ENCODE results near the gene GLRA3. TPM values are rescaled to one million over a fixed set of nuclear protein-coding genes. Genes with fewer than 3 reads are reported as not detected.
"Not testable (repeated sequence)": the region's sequence is repeated elsewhere in the genome, so short reads cannot be mapped to it uniquely, and the experiment has no call there.

Gene GLRA3
- 10 to 100 TPM in 1 of 2 donors, 1 to 10 TPM in 1; 9.3 to 41.1 TPM for total RNA-seq
- polyA plus RNA-seq (ENCODE audit: insufficient read length in 2 of 2) = 10 to 100 TPM; 14.4 to 38.9 TPM
- long read RNA-seq, donor 1, full-length matches to known transcripts = 1 of 1 reads
- long read RNA-seq, donor 1, partial matches to known transcripts = 0 of 1 reads
- long read RNA-seq, donor 1, other reads (novel, unspliced or antisense) = 0 of 1 reads
- long read RNA-seq, donor 2, partial matches to known transcripts = 0 of 1 reads
- long read RNA-seq, donor 2, other reads (novel, unspliced or antisense) = 0 of 1 reads
- long read RNA-seq, donor 3, full-length matches to known transcripts = 2 of 2 reads
- long read RNA-seq, donor 3, partial matches to known transcripts = 0 of 2 reads
- long read RNA-seq, donor 3, other reads (novel, unspliced or antisense) = 0 of 2 reads
- long read RNA-seq, donor 4 = 0 reads

DNA sequence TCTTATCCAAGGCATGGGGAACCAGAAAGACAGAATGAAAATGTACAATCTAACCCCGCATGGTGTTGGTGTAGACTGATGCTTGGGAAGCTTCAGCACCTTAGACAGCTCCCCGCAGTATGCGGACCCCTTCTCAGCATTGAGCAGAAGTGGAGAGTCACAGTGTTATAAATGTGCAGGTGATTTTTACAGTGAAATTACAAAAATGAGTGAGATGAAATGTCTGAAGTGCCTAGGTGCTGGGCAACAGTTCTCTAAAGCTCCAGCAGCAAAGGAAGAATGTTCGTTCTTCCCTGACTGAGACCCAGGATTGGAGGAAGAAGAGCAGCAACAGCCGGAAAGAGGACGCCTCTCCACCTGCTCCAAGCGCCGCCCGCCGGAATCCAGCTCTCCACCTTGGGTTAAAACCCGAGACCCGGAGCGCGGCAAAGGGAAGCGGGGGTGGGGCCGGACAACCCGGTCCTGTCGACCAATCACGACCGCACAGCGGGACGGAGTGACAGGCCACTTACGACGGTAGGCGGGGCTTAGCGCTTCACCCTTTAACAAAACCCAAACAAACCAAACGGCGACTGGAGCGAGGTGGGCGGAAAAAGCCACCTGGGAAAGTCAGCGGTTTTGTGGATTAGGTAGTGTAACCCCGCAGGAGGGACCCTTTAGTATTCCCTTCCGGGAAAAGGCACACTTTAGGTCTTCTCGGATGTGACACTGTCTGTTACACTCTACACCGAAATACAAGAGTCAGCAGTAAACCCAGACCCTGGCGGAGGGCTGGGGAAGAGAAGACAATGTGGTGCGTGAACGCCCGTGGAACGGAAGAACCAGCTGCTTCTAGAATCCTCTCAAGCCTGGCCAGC lies at the start of gene GLRA3:
Gene GLRA3 (minus strand): TSS at position 403 of the 857 bp plus-strand sequence. CDS start 436 bp downstream, outside the sequence.
- under 1% methylated on average over 27 of the region's 40 CpGs for WGBS (ENCODE audit: insufficient coverage)
- Histone ChIP-seq H3K9me3 (ENCODE audit: control insufficient read depth, insufficient read depth, low read length) (no peaks in the 10 kb centered on the region), H3K4me3 (ENCODE audit: low read depth, low read length) (peak within 1 kb of the TSS; percentile 52), H3K4me1 (ENCODE audit: control insufficient read depth, insufficient read depth, low read length) (peaks cover 7% of the 10 kb centered on the region), H3K27me3 (ENCODE audit: control insufficient read depth, insufficient read depth, low read length) (no peaks in the 10 kb centered on the region), H3K36me3 (ENCODE audit: control insufficient read depth, insufficient read depth, low read length) (no peaks in the 10 kb centered on the region), H3K27ac (ENCODE audit: low read depth, low read length) (no peak within 1 kb of the TSS)
- peak; percentile 70 to 98 (median 79) for DNase-seq (ENCODE audit: low read depth in 4 of 6, low spot score in 6 of 6)

DNA sequence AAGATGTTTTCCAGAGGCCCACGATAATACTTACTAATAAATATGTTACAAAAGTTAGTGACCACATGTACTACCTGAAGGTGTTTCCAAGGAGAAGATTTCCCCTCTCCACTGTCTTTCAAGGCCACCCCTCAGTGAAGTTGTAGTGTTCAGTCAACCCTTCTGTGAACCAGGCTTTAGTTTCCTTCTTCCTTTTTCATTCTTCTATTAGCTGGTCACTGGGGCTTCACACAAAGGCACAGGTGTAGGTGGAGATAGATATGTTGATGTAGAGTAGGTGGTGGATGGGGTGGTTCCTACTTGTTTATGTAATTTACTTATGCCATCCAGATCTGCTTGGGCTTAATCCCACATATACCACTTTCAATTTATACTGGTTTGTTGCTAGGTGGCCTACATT lies 45.9 kb upstream of the GLRA3 start:
- no peaks in the 10 kb centered on the region for H3K36me3 ChIP-seq (ENCODE audit: control insufficient read depth, insufficient read depth, low read length)
- no peaks in the 10 kb centered on the region for H3K9me3 ChIP-seq (ENCODE audit: control insufficient read depth, insufficient read depth, low read length)
- no CpG with 5 or more reads among the region's 1 CpG for WGBS (ENCODE audit: insufficient coverage)
- DNase-seq (ENCODE audit: low read depth in 4 of 6, low spot score in 6 of 6) = no peak
- no peaks in the 10 kb centered on the region for H3K4me1 ChIP-seq (ENCODE audit: control insufficient read depth, insufficient read depth, low read length)
- no peak overlapping the region for H3K27ac ChIP-seq (ENCODE audit: low read depth, low read length)
- H3K4me3 ChIP-seq (ENCODE audit: low read depth, low read length) = no peak overlapping the region
- no peaks in the 10 kb centered on the region for H3K27me3 ChIP-seq (ENCODE audit: control insufficient read depth, insufficient read depth, low read length)

DNA sequence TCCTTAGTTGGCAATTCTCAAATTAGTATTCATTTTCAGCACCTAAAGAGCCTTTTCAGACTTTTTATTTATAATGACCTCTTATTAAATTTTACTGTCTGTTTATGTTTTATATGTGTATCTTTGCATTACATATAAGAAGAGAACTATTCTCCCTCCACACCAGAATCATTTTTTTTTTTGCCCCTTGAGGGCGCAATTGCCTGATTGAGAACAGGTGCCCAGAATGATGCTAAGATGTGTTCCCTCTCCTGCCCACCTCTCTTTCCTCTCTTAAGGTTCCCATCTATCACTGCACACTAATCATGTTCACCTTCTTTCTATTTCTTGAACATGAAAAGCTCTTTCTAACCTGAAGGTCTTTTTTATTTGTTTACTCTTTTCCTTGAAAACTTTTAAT lies 44.9 kb upstream of the GLRA3 start:
- Histone ChIP-seq H3K27me3 (ENCODE audit: control insufficient read depth, insufficient read depth, low read length) (no peaks in the 10 kb centered on the region), H3K27ac (ENCODE audit: low read depth, low read length) (no peak overlapping the region), H3K4me3 (ENCODE audit: low read depth, low read length) (no peak overlapping the region), H3K9me3 (ENCODE audit: control insufficient read depth, insufficient read depth, low read length) (no peaks in the 10 kb centered on the region), H3K36me3 (ENCODE audit: control insufficient read depth, insufficient read depth, low read length) (no peaks in the 10 kb centered on the region), H3K4me1 (ENCODE audit: control insufficient read depth, insufficient read depth, low read length) (no peaks in the 10 kb centered on the region)
- DNase-seq (ENCODE audit: low read depth in 4 of 6, low spot score in 6 of 6) = peak in 1 of 6 donors; percentile 45
- 40% methylated on average over 1 of the region's 1 CpG for WGBS (ENCODE audit: insufficient coverage)

DNA sequence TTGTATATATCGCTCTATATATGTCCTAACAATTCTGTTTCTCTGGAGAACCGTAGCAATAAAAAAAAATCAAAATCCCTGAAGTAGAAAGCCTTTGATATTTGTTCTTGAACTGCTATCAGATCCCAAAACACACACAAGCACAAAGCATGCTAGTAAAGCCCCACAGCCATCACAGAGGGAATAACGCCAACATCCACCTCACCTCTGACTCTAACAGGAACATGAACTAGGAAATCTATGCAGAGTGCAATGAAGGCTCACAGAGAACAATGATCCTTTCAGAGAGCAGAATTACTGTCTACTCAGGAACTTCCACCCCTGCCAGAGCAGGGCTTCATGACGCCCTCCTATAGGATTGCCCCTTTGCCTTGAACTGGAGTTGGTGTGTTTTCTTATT lies 44.1 kb upstream of the GLRA3 start:
- H3K9me3 ChIP-seq (ENCODE audit: control insufficient read depth, insufficient read depth, low read length); H3K4me3 ChIP-seq (ENCODE audit: low read depth, low read length); H3K27ac ChIP-seq (ENCODE audit: low read depth, low read length); H3K27me3 ChIP-seq (ENCODE audit: control insufficient read depth, insufficient read depth, low read length); H3K36me3 ChIP-seq (ENCODE audit: control insufficient read depth, insufficient read depth, low read length); H3K4me1 ChIP-seq (ENCODE audit: control insufficient read depth, insufficient read depth, low read length): not testable (repeated sequence)
- WGBS (ENCODE audit: insufficient coverage) = 90% methylated on average over 2 of the region's 4 CpGs
- DNase-seq (ENCODE audit: low read depth in 4 of 6, low spot score in 6 of 6) = peak in 1 of 6 donors; percentile 28

DNA sequence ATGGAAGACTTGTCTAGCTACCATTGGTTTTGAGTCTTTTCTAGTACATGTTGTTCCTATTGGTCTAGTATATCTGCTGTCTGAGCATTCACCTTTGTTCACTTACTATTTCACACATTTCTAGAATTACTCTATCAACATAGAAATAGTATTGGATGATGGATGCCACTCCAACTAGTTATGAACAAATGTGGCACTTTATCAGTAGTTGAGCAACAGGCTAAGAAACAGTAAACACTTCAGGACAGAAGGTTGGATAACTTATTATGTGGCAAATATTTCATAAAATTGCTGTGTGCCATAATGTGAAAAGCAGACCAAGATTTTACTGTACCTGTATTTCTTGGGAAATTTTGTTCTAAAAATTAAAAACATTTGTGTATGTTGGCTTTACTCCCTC lies 42.4 kb upstream of the GLRA3 start:
- no peak for DNase-seq (ENCODE audit: low read depth in 4 of 6, low spot score in 6 of 6)
- Histone ChIP-seq H3K9me3 (ENCODE audit: control insufficient read depth, insufficient read depth, low read length) (no peaks in the 10 kb centered on the region), H3K27ac (ENCODE audit: low read depth, low read length) (no peak overlapping the region), H3K4me1 (ENCODE audit: control insufficient read depth, insufficient read depth, low read length) (no peaks in the 10 kb centered on the region), H3K27me3 (ENCODE audit: control insufficient read depth, insufficient read depth, low read length) (no peaks in the 10 kb centered on the region), H3K4me3 (ENCODE audit: low read depth, low read length) (no peak overlapping the region), H3K36me3 (ENCODE audit: control insufficient read depth, insufficient read depth, low read length) (no peaks in the 10 kb centered on the region)

DNA sequence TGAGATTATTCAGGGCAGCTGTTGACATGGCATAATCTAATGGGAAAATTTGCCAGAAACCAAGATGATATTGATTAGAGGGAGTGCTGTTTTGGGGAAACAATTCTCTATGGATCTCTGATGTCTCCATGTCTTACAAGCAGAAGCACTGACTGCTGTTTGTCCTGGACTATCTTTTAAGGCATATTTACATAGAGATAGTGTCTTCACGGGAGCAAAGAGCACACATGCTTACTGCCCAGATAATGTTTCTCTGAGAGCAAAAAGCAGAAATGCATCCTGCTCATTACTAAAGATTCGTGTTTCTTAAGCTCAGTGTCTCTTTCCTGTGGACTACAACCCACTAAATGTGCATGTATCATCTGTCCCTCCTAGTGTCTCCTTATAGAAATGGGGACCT lies 41.3 kb upstream of the GLRA3 start:
- no peak overlapping the region for H3K27ac ChIP-seq (ENCODE audit: low read depth, low read length)
- H3K27me3 ChIP-seq (ENCODE audit: control insufficient read depth, insufficient read depth, low read length) = no peaks in the 10 kb centered on the region
- H3K9me3 ChIP-seq (ENCODE audit: control insufficient read depth, insufficient read depth, low read length) = no peaks in the 10 kb centered on the region
- H3K36me3 ChIP-seq (ENCODE audit: control insufficient read depth, insufficient read depth, low read length) = no peaks in the 10 kb centered on the region
- DNase-seq (ENCODE audit: low read depth in 4 of 6, low spot score in 6 of 6) = no peak
- H3K4me1 ChIP-seq (ENCODE audit: control insufficient read depth, insufficient read depth, low read length) = no peaks in the 10 kb centered on the region
- WGBS (ENCODE audit: insufficient coverage) = no CpG with 5 or more reads among the region's 2 CpGs
- no peak overlapping the region for H3K4me3 ChIP-seq (ENCODE audit: low read depth, low read length)

DNA sequence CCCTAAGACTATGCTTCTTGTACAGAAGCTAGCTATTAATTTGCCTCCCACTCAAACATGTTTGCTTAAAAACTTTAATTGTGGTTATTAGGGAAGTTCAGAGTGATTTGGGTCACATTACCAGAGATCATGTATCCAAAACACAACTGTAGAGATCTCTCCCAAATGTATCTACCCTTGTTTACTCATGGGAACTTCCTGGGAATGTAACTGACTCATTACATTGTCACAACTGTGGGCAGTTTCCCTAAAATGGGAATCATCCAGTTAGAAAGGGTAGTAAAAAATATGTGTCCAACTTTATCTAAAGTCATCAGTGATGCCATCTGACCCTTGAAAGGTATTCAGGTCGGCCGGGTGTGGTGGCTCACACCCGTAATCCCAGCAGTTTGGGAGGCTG lies 40.3 kb upstream of the GLRA3 start:
- Histone ChIP-seq H3K4me3 (ENCODE audit: low read depth, low read length) (no peak overlapping the region), H3K27me3 (ENCODE audit: control insufficient read depth, insufficient read depth, low read length) (no peaks in the 10 kb centered on the region), H3K27ac (ENCODE audit: low read depth, low read length) (no peak overlapping the region), H3K9me3 (ENCODE audit: control insufficient read depth, insufficient read depth, low read length) (no peaks in the 10 kb centered on the region), H3K4me1 (ENCODE audit: control insufficient read depth, insufficient read depth, low read length) (no peaks in the 10 kb centered on the region), H3K36me3 (ENCODE audit: control insufficient read depth, insufficient read depth, low read length) (no peaks in the 10 kb centered on the region)
- WGBS (ENCODE audit: insufficient coverage) = 94% methylated on average over 3 of the region's 3 CpGs
- no peak for DNase-seq (ENCODE audit: low read depth in 4 of 6, low spot score in 6 of 6)

DNA sequence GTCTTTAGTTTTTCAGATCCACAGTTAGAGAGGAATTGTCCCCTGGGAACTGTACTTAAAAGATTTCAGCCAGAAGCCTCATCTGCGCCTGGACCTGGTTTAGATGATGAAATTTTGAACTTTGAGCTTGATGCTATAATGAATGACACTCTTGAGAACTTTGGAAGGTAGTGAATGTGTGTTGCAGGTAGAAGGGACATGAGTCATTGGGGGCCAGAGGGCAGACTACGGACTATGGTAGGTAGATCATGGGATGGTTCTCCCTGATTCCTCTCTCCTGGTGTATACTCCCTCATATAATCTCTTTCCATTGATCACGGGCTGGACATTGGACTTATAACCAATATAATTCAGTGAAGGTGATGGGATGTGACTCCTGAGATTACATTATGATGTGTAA lies 38.9 kb upstream of the GLRA3 start:
- DNase-seq (ENCODE audit: low read depth in 4 of 6, low spot score in 6 of 6) = no peak
- H3K27ac ChIP-seq (ENCODE audit: low read depth, low read length) = no peak overlapping the region
- no peaks in the 10 kb centered on the region for H3K4me1 ChIP-seq (ENCODE audit: control insufficient read depth, insufficient read depth, low read length)
- H3K9me3 ChIP-seq (ENCODE audit: control insufficient read depth, insufficient read depth, low read length) = no peaks in the 10 kb centered on the region
- no peaks in the 10 kb centered on the region for H3K36me3 ChIP-seq (ENCODE audit: control insufficient read depth, insufficient read depth, low read length)
- H3K27me3 ChIP-seq (ENCODE audit: control insufficient read depth, insufficient read depth, low read length) = no peaks in the 10 kb centered on the region
- H3K4me3 ChIP-seq (ENCODE audit: low read depth, low read length) = no peak overlapping the region
- WGBS (ENCODE audit: insufficient coverage) = 90% methylated on average over 1 of the region's 3 CpGs

DNA sequence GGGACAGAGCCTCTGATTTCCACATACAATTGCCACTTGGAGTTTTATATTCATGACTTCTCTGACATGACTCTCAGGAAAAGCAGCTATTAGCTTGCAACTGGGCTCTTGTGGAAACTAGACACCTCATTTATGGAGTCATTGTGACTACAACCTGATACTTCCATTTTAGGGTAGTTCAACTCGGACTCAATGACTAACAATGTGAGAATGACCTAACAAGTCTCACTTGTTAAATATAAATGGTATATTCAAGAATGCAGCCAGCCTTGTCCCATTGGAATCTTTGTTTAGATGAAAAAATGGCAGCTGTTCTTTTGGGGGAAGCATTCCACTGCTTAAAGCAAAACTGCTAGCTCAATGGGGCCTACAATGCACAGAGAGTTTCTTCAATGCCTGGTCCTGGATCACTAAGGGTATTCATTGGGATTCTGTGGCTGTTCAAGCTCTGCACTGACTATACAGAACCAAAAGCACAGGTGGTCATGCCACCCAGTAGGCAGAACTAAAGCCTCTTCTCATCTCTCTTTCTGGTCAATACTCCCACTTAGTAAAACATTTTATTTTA lies 36.5 kb upstream of the GLRA3 start:
- WGBS (ENCODE audit: insufficient coverage) = no CpG with 5 or more reads among the region's 1 CpG

More for the DNA sequence above, 36.5 kb upstream of the GLRA3 start:
- Histone ChIP-seq H3K9me3 (ENCODE audit: control insufficient read depth, insufficient read depth, low read length) (no peaks in the 10 kb centered on the region), H3K27me3 (ENCODE audit: control insufficient read depth, insufficient read depth, low read length) (no peaks in the 10 kb centered on the region), H3K36me3 (ENCODE audit: control insufficient read depth, insufficient read depth, low read length) (no peaks in the 10 kb centered on the region), H3K4me1 (ENCODE audit: control insufficient read depth, insufficient read depth, low read length) (no peaks in the 10 kb centered on the region), H3K4me3 (ENCODE audit: low read depth, low read length) (no peak overlapping the region), H3K27ac (ENCODE audit: low read depth, low read length) (no peak overlapping the region)
- DNase-seq (ENCODE audit: low read depth in 4 of 6, low spot score in 6 of 6) = peak in 1 of 6 donors; percentile 34
